LNCaP clone FGC (cell line): ENCODE measurements around the gene SCIMP.

Source experiments
- DNase-seq: peaks from one replicate; pipeline ENCODE4 v3.0.0-alpha.2; 2011; ENCODE audit warnings: low read depth
- H3K4me3 ChIP-seq: 2 replicates; pipeline ENCODE4 v1.5.1; 2011; ENCODE audit warnings: mild to moderate bottlenecking, low read depth, low read length, control low read depth
- TF ChIP-seq, protein P1 (sequence below): IDR thresholded peaks from 2 replicates; pipeline ENCODE4 v1.5.1; 2012; ENCODE audit warnings: mild to moderate bottlenecking; ENCODE audit not compliant: control insufficient read depth, insufficient read depth; ENCODE audit errors: extremely low read depth

Gene SCIMP

DNA sequence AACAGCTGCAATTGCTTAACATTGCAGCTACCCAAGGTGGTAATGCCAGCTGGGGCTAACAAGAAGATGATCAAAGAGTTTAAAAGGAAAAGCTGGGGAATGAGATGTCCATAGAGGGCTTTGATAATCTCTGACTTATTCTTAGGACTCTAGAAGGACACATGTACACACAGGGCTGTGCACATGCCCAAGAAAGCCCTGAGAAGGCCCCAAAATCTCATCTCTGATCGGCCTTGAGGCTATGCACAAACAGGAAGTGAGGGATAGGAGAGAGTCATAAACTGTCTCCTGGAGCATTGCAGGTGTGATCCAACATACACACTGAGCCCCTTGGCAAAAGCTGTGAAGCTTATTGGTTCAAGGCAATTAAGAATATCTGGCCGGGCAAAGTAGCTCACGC, 30.2 kb upstream of the SCIMP start:
- TF ChIP-seq, protein P1, sequence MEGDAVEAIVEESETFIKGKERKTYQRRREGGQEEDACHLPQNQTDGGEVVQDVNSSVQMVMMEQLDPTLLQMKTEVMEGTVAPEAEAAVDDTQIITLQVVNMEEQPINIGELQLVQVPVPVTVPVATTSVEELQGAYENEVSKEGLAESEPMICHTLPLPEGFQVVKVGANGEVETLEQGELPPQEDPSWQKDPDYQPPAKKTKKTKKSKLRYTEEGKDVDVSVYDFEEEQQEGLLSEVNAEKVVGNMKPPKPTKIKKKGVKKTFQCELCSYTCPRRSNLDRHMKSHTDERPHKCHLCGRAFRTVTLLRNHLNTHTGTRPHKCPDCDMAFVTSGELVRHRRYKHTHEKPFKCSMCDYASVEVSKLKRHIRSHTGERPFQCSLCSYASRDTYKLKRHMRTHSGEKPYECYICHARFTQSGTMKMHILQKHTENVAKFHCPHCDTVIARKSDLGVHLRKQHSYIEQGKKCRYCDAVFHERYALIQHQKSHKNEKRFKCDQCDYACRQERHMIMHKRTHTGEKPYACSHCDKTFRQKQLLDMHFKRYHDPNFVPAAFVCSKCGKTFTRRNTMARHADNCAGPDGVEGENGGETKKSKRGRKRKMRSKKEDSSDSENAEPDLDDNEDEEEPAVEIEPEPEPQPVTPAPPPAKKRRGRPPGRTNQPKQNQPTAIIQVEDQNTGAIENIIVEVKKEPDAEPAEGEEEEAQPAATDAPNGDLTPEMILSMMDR: no peak
- no peak overlapping the region for H3K4me3 ChIP-seq
- DNase-seq: no peak

DNA sequence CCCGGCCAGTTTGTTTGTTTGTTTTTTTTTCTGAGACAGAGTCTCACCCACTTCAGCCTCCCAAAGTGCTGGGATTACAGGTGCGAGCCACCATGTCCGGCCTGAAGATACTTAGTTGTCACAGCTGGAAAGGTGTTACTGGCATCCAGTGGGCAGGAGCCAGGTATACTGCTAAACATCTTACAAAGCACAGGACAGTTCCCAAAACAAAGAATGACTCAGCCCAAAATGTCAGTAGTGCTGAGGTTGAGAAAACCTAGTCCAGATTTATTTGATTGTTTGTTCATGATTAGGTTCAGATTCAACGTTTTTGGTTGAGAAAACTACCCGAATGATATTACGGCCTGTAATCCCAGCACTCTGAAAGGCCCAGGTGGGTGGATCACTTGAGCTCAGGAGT, 28.8 kb upstream of the SCIMP start:
- H3K4me3 ChIP-seq: no peak overlapping the region
- TF ChIP-seq, protein P1: no peak
- no peak for DNase-seq

DNA sequence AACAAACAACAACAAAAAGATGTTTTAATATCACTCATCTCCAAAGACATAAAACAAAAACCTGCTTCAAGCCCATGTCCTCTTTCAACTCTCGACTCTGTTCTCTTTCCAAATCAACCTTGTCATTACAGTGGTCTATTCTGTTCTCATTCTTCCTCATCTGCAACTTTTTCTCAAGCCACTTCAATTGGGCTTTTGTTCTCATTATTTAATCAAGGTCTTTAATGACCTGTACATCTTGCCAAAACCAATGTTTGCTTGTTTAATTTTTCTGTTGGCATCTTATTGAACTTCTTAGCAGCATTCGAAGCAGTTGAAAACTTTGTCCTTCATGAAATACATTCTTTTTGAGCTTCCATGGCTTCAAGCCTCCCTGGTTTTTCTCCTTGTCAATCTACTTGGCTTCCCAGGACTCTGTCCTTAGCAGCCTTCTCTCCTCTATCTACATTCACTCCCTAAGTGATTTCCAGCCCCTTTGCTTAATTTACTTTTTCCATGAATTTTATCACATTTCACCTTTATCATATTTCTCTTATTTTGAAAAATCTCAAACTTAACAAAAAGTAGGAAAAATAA, 27.8 kb upstream of the SCIMP start:
- H3K4me3 ChIP-seq: no peak overlapping the region
- TF ChIP-seq, protein P1: no peak
- peak; percentile 85 for DNase-seq

DNA sequence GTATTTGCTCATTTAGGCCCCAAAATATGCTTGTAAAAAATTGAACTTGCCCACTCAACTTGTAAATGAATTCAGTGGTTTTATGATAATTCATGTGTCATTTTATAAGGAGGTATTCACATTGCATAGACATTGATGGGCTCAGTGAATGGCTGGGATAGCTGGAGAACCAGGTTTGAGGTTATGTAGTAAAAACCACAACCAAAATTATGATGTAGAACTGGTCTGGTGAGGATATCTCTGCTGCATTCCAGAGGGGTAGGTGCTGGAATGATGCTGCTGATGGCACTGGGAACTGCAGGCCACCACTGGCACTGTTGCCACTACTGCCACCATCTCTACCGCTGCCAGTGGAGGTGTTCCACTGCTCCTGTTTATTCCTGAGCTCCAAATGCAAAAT, 25.9 kb upstream of the SCIMP start:
- TF ChIP-seq, protein P1: no peak
- no peak for DNase-seq
- no peak overlapping the region for H3K4me3 ChIP-seq

DNA sequence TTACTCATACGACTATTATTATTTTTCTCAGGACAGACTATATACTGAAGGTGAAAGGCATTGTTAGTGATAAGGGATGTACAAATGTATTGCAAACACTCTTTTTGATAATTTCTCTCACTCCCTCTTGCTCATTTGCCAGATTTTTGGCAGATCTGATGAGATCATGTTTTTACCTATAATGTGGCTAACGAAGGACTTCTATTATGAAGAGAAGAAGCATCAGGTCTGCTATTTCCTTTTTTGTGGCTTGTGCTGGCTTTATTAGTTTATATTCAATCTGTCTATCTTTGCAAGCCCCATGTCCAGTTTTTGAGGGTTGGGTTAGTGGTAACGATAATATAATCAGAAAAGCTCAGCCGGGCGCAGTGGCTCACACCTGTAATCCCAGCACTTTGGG, 22.5 kb upstream of the SCIMP start:
- TF ChIP-seq, protein P1: no peak
- DNase-seq: no peak
- no peak overlapping the region for H3K4me3 ChIP-seq

DNA sequence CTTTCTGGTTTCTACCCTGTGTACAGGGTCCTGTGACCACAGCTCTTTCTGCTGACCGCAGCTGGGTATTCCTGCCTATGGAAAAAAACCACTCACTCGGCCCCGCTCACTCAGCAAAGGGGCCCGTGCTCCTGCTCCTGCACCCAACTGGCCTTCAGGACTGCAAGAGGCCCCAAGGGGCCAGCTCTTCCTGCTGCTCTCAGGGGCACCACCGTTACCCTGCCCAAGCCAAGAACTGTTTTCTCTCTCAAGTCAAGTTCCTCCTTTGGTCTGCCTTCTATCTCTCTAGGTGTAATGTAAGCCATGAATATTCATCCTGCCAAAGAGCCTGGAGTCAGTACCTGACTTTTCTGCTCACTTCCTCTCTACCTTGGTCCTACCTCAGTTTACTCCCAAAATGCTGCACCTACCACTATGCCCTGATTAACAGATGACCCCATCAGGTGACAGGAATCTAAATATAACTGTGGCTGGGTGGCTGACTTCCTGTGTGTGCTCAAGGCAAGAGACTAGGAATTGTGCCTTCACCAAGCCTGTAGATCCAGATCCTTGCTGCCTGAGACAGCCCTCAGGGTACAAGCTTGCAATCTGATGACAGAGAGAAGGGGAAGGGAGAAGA, 20.4 kb upstream of the SCIMP start:
- TF ChIP-seq, protein P1: no peak
- no peak for DNase-seq

DNA sequence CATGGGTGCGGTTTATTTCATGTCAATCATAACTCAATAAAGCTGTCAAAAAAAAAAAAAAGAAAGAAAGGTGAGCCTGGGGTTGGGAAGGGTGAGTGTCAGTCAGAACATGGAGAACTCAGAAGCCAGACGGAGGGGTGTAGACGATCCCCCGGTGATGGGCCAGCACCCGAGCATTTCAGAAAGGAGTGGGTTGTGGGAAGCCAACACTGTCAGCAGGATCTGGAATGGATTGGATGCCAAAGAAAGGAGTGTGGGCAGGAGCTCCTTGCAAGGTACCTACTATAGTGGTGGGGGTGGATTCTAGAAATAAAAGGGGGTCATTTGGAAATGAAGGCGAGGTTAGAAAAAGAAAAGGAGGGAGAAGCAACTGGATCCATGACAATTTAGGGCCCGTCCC, 19.8 kb upstream of the SCIMP start:
- no peak for DNase-seq
- TF ChIP-seq, protein P1: no peak
- no peak overlapping the region for H3K4me3 ChIP-seq

More for the DNA sequence above, 20.4 kb upstream of the SCIMP start:
- H3K4me3 ChIP-seq: no peak overlapping the region
